NCI-H2029 (cell line): ENCODE results near the gene SALL3.
"Not testable (repeated sequence)": the region's sequence is repeated elsewhere in the genome, so short reads cannot be mapped to it uniquely, and the experiment has no call there.

Source experiments
- DNase-seq: peaks from one replicate; lab custom pipeline; 2025; lab: John Stamatoyannopoulos, UW

The SALL3 gene

DNA sequence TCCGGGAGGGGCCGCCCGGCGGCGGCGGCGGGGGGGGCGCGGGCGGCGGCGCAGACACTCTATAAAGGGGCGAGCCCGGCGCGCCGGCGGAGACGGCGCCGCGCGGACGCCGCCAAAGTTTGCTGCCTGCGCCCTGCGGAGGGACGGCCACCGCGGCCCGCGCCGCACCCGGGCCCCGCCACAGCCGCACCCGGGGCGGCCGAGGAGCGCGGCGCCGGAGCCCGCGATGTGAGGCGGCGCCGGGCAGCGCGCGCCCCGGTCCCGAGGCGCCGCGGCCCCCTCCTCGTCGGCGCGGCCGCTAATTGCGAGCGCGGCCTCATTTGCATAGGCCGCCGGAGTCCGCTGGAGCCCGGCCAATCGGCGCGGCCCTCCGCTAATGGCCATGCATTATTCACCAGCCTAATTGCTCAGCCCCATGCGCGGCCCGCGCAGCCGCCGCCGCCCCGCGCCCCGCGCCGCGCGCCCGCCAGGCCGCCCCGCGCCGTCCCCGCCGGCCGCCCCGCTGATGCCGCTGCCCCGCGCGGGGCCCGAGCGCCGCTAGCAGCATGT lies at the start of gene SALL3:
Gene SALL3, plus strand, starts transcription at position 89 of the 549 bp plus-strand sequence. Its CDS starts 457 bp downstream, at position 546.
- DNase-seq: no peak

DNA sequence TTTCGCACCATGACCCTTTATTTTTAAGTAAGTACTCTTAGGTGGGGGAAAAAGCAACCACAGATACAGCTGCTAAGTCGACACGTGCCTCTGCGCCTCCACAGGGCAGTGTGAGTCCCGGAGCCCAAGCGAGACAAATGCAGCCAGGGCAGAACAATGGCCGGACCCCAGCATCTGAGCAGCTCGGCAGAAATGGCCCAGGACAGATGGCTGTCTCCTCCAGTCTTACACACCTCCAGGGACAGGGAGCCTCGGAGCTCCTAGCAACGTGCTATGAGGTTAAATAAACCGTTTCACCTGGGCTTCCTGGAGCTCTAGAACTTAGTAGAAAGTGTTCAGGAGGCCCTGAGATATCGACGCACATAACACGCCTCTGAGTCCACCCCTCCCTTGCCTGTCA lies 47.3 kb upstream of the SALL3 start:
- DNase-seq: no peak

GRCh38 chr18:78934003-78934402 lies 45.6 kb upstream of the SALL3 start:
- DNase-seq: no peak

GRCh38 chr18:78934551-78935225 lies 44.9 kb upstream of the SALL3 start:
- DNase-seq: no peak

GRCh38 chr18:78935406-78935805 lies 44.2 kb upstream of the SALL3 start:
- DNase-seq: no peak

- no peak for DNase-seq
Measured at GRCh38 chr18:78936251-78937005, 43.2 kb upstream of the SALL3 start.

GRCh38 chr18:78937166-78937565 lies 42.5 kb upstream of the SALL3 start:
- DNase-seq: no peak

- no peak for DNase-seq
Measured at GRCh38 chr18:78939105-78939504, 40.5 kb upstream of the SALL3 start.

DNA sequence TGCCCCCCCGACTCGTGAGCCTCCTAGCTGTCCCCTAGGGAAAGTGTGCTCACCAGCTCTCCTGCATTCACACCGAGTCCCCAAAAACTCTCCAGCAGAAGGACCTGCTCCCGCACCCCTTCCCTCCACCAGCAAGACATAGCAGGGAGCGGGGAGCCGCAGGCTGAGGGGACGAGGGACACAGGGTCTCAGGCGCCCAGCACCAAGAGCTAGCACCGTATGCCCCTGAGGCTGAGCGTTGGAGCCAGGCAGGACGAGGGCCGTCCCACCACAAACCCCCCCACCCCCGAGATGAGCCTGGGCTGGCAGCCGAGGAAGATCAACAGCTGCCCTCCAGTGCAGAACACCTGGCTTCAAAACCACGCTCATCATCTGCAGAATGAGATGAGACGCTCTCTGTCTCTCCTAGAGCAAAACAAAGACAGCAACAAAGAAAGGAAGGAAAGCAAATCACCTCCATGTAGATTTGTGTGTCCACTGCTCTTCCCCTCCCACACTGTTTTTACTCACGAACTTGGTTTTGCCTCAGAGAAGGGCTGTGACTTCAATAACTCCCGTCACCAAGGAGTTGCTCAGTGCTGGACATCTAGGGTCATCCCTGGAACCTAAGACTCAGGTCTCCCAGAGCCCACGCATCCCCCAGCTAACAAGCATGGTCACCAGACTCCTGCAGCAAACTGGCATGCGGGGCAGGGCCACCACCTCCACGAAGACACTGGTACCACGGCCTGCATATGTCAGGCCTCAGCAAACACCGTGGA lies 39.7 kb upstream of the SALL3 start:
- DNase-seq: no peak

DNA sequence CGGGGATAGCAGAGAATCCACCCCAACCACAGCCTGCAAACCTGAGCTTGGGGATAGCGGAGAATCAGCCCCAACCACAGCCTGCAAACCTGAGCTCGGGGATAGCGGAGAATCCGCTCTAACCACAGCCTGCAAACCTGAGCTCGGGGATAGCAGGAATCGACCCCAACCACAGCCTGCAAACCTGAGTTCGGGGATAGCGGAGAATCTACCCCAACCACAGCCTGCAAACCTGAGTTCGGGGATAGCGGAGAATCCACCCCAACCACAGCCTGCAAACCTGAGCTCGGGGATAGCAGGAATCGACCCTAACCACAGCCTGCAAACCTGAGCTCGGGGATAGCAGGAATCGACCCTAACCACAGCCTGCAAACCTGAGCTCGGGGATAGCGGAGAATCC lies 37.4 kb upstream of the SALL3 start:
- DNase-seq: not testable (repeated sequence)

DNA sequence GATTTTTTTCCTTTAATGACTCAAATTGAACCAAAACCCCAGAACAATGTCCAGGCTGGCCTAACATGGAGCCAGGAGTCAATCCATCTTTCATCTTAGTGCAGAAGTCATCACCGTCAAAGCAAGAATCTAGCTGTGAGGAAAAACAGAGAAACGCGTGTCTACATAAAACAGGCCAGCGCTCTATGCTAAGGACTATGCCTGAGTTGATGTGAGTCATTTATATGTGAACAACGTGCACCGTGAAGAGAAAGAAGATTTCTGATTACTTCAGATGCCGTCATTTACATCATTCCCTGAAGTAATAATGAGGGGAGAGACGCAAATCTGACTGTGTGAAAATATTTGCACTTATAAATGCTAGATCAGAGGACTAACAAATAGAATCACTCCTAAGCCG lies 34.0 kb upstream of the SALL3 start:
- DNase-seq: no peak

DNA sequence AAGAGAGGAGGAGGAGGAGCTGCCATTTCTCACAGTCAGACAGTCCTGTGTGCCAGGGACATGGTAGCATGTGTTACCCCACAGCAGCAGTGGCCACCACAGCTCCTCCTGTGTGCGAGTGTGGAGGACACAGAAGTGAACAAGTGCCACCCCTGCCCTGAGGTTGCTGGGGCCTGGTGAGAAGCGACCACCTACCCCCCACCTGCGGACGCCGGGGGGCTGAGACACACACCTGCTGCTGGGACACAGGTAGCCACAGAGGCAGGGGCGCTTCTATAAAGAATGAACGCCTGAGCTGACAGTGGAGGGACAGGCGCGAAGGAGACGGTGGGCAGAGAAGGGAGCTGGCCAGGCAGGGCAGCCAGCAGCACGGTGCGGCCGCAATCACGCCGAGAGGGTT lies 32.3 kb upstream of the SALL3 start:
- DNase-seq: no peak

GRCh38 chr18:78948221-78948620 lies 31.4 kb upstream of the SALL3 start:
- no peak for DNase-seq

- no peak for DNase-seq
Measured at GRCh38 chr18:78948707-78949106, 30.9 kb upstream of the SALL3 start.

DNA sequence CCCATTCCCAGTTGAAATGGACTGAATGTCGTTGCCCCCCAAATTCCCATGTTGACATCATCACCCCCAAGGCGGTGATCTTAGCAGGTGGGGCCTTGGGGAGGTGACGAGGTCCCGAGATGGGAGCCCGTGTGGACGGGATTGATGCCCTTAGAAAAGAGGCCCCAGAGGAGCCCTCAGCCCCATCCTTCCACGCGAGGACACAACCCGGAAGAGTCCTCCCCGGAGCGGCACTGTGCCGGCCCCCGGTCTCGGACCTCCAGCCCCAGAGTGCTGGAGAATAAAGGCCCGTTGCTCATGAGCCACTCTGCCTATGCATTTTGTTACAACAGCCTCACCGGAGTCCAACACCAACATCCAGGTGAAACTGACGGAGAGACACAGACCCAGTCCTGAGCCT lies 30.4 kb upstream of the SALL3 start:
- no peak for DNase-seq

DNA sequence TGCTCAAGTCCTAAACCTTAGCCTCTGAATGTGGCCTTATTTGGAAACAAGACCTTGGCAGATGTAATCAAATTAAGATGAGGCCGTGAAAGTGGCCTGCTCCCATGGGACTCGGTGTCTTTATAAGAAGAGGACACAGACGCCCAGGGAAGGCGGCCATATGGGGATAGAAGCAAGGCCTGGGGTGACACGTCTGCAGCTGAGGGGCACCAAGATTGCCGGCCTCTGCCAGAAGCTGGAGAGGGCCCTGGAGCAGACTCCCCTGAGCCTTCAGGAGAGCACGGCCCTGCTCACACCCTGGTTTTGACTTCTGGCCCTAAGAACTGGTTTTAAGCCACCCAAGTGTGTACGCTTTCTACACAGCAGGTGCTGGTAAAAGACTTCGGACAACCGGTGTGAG lies 29.2 kb upstream of the SALL3 start:
- no peak for DNase-seq

DNA sequence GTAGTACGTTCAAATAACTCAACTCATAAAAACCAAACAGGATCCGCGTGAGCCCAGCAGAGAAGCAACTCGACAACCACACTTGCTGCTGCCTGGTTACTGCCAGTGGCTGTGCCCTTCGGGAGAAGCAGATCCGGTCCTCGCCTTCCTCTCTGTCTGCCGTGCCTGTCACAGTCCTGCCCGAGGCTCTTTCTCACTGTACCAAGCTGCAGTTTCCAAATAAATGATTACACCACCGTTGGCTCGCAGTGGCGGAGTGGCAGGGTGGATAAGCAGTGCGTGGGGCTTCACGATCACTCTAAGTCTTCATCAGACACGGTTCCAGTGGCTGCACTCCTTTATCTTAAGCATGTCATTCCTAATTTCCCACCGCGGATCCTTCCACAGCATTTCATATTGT lies 26.1 kb upstream of the SALL3 start:
- DNase-seq: no peak

GRCh38 chr18:78955051-78955450 lies 24.6 kb upstream of the SALL3 start:
- no peak for DNase-seq

DNA sequence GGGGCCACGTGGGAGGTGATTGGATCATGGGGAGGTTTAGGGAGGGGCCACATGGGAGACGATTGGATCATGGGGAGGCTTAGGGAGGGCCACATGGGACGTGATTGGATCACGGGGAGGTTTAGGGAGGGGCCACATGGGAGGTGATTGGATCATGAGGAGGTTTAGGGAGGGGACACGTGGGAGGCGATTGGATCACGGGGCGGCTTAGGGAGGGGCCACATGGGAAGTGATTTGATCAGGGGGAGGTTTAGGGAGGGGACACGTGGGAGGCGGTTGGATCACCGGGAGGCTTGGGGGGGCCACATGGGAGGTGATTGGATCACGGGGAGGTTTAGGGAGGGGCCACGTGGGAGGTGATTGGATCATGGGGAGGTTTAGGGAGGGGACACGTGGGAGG lies 22.5 kb upstream of the SALL3 start:
- DNase-seq: no peak

DNA sequence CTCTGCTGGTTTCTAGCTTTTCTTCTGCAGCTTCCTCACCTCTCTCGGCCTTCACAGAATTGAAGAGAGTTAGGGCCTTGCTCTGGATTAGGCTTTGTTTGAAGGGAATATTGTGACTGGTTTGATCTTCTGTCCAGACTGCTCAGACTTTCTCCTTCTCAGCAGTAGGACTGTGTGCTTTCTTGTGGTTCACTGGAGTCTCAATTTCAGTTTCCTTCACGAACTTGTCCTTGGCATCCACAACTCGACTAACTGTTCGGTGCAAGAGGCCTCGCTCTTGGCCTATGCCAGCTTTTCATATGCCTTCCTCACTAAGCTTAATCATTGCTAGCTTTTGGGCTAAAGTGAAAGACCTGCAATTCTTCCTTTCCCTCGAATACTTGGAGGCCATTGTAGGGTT lies 18.9 kb upstream of the SALL3 start:
- DNase-seq: no peak

- DNase-seq: no peak
Measured at GRCh38 chr18:78962098-78962497, 17.5 kb upstream of the SALL3 start.

- DNase-seq: not testable (repeated sequence)
Measured at GRCh38 chr18:78964727-78965126, 14.9 kb upstream of the SALL3 start.

DNA sequence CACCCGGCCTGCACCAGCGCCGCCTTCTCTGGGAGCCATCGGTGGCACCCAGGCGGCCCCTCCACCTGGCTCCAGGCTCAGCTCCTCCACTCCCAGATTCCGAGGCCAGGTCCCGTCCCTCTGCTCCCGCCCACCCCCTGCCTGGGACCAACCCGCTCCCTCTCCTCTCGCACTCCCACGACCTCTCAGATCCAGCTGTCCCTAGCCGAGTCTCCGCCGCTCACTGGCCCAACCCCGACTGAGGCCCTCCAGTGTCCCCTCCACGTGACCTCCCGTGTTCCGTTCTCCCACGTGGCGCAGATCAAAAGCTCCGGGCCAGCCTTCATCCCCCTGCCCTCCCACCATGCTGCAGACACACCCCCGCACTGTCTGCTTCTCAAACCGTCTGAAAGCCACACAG lies 14.4 kb upstream of the SALL3 start:
- no peak for DNase-seq
